Measurements from ENCODE around the gene KRT78.

KRT78 gene

DNA sequence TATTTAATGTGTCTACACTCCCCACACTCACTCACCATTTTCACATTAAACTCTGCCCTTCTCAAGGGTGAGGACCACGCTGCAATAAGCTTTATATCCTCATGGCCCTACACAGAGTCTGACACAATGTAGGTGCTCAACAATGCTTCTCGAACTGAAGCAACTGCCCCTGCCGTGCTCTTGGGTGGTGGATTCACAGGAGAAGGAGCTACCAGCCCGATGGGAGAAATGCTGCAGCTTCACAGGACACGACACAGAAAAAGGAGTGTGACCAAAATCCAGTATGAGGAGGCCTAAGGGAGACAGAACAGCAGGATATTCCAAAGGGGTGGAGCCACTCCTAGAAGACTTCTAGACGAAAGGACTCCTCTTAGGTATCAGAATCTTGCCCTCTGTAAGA is 46.4 kb downstream of the KRT78 start:
- no peak for DNase-seq (ENCODE audit: low spot score)
- in situ Hi-C loops (cut with MboI; ENCODE audit: low sequenced_read_pairs, unreplicated experiment), result no loop called here
- TF ChIP-seq, protein P1, sequence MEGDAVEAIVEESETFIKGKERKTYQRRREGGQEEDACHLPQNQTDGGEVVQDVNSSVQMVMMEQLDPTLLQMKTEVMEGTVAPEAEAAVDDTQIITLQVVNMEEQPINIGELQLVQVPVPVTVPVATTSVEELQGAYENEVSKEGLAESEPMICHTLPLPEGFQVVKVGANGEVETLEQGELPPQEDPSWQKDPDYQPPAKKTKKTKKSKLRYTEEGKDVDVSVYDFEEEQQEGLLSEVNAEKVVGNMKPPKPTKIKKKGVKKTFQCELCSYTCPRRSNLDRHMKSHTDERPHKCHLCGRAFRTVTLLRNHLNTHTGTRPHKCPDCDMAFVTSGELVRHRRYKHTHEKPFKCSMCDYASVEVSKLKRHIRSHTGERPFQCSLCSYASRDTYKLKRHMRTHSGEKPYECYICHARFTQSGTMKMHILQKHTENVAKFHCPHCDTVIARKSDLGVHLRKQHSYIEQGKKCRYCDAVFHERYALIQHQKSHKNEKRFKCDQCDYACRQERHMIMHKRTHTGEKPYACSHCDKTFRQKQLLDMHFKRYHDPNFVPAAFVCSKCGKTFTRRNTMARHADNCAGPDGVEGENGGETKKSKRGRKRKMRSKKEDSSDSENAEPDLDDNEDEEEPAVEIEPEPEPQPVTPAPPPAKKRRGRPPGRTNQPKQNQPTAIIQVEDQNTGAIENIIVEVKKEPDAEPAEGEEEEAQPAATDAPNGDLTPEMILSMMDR (IDR thresholded peaks at IDR 0.05; ENCODE audit: borderline replicate concordance, control extremely low read depth, extremely low read depth, insufficient read depth, missing control alignments), result no peak

DNA sequence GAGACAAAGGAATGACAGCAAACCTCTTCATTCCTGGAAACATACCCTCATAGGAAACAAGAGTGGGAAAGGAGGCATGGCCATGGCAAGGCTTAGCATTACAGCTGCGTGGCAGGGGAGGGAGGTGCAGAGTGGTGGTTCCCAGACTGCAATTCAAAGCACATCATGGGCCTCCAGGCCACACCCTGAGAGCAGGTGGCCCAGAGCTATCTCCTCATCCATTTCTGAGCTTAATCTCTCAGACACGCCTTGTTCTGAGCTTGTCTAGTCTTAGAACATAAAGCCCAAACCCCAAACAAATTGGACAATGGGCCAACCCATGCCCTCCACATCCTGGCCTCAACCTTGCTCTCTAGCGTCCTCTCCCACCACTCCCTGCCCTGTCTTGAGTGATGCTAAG is 47.0 kb downstream of the KRT78 start:
- in situ Hi-C loops (cut with MboI; ENCODE audit: low sequenced_read_pairs, unreplicated experiment), result no loop called here
- DNase-seq (ENCODE audit: low spot score), result no peak
- TF ChIP-seq, protein P1 (IDR thresholded peaks at IDR 0.05; ENCODE audit: borderline replicate concordance, control extremely low read depth, extremely low read depth, insufficient read depth, missing control alignments), result no peak

DNA sequence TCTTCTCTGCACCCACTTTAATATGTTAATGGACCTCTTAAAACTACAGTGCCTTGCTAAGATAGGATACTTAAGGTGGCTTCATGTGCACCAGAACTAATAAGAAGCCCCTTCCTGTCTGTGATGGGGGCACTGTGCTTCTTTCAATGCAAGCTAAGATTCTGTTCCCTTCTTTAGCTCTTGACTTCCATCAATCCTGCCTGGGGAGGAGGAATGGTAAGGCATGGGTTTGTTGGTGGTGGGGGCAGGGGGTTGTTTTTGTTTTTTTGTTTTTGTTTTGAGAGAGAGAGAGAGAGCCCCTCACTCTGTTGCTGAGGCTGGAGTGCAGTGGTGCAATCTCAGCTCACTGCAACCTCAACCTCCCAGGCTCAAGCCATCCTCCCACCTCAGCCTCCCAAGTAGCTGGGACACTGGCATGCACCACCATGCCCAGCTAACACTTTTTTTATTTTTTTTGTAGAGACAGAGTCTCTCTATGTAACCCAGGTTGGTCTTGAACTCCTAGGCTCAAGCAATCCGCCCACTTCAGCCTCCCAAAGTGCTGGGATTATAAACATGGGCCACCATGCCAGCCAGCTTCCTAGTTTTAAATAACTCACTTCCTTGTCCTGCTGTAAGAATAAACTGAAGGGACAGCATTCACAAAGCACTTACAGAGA is 48.4 kb downstream of the KRT78 start:
- TF ChIP-seq, protein P1 (IDR thresholded peaks at IDR 0.05; ENCODE audit: borderline replicate concordance, control extremely low read depth, extremely low read depth, insufficient read depth, missing control alignments), result no peak

DNA sequence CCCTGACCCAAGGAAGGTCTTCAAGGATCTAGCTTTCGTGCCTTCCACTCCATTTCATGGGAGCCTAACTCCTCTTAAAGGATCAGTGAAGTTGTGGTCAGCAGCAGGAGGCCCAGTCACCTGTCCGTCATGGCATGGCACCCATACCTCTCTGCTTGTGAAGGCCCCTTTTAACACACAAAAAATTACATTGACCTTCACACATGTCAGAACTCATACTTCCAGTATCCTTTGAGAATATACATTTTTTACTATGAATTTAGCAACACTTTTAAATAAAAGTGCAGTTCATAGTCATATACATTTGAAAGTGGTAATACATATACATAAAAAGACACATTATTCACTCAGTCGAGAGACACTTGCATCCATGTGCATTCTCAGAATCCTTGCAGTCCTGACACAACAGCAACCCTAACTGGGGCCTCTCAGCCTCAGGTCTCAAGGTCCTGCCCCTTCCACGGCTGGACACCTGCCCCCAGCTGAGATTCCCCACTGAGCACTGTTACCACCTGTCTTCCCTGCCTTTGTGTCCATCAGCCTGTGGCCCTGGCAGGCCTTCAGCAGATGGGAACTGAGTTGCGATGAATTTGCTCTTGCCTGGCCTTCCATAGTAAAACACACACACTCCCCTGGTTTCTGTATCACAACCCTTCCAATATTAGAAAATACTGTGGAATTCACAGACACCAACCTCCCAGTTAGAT is 49.1 kb downstream of the KRT78 start:
- in situ Hi-C loops (cut with MboI; ENCODE audit: low sequenced_read_pairs, unreplicated experiment), result no loop called here
- TF ChIP-seq, protein P1 (IDR thresholded peaks at IDR 0.05; ENCODE audit: borderline replicate concordance, control extremely low read depth, extremely low read depth, insufficient read depth, missing control alignments), result no peak
- DNase-seq (ENCODE audit: low spot score), result no peak

More for the DNA sequence above, 48.4 kb downstream of the KRT78 start:
- no peak for DNase-seq (ENCODE audit: low spot score)
- in situ Hi-C loops (cut with MboI; ENCODE audit: low sequenced_read_pairs, unreplicated experiment), result no loop called here

DNA sequence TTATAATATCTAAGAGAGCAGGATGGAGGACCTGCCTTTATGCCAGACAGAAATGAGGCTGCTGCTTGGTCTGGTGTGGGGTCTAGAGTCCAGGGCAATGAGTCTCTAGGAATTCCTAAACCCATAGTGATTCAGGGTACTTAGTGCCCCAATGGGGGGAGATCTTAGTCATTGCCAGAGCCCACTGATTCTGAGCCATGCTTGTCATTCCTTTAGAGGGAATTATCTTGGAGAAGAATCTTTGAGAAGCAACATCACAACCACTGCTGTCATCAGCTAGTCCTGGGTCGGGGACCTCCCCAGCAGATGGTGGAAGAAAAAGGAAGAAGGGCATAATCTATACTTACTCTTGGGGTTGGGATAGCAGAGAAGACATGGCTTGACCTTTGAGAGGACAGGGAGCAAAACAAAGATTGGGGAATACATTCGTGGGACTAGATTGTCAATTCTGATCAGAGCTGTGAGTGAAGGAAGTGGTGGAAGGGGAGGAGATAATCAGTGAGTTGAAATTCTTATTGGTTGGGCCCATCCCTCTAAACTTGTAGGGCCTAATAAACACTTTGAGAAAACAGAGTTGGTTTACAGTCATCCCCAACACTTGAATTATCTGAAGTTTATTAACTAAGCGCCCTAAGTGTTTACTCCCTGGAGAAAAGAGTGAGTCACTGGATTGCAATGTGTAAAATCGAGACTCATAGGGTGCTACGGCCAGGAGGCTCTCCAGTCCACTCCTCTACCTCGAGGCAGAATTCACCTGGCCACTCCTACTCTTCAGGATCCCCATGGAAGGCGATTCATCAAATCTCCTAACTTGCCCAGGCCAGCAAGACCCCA is 49.9 kb downstream of the KRT78 start:
- DNase-seq (ENCODE audit: low spot score), result no peak
- TF ChIP-seq, protein P1 (IDR thresholded peaks at IDR 0.05; ENCODE audit: borderline replicate concordance, control extremely low read depth, extremely low read depth, insufficient read depth, missing control alignments), result no peak
- in situ Hi-C loops (cut with MboI; ENCODE audit: low sequenced_read_pairs, unreplicated experiment), result no loop called here

DNA sequence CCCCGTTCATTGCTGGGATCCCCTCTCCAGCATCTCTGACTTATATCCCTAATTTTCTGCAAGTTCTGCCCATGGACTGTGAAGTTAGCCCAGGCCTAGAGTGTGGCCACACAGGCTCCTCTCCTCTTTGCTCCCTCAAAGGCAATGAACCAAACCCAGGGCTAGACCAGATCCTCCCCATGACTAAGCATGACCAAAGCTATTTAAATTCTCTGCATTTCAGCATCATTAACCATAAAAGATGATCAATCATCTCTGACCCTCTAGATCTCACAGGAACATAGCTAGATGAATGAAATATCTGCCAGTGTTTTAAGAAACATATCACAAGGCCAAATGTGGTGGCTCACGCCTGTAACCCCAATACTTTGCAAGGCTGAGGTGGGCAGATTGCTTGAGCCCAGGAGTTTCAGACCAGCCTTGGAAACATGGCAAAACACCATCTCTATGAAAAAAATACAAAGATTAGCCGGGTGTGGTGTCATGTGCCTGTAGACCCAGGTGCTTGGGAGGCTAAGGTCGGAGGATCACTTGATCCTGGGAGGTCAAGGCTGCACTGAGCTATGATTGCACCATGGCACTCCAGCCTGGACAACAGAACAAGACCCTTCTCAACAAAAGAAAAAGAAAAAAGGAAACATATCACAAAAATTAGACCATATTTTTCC is 50.7 kb downstream of the KRT78 start:
- TF ChIP-seq, protein P1 (IDR thresholded peaks at IDR 0.05; ENCODE audit: borderline replicate concordance, control extremely low read depth, extremely low read depth, insufficient read depth, missing control alignments), result no peak
- in situ Hi-C loops (cut with MboI; ENCODE audit: low sequenced_read_pairs, unreplicated experiment), result no loop called here
- no peak for DNase-seq (ENCODE audit: low spot score)

Data from GM13976 (cell line).